22Rv1 (cell line): ENCODE data around the gene PNPLA6.

ENCODE experiments used
- H3K27ac ChIP-seq: fragments of 450-650 bp; 2 replicates; pipeline ENCODE4 v1.5.1; 2017
- CTCF ChIP-seq: fragments of 450-650 bp; IDR thresholded peaks from 2 replicates; pipeline ENCODE4 v1.5.1; 2017; ENCODE audit warnings: mild to moderate bottlenecking
- ZFX ChIP-seq: fragments of 450-650 bp; IDR thresholded peaks from 2 replicates; pipeline ENCODE4 v1.6.1; 2017; ENCODE audit warnings: antibody characterized with exemption, borderline replicate concordance

The PNPLA6 gene

DNA sequence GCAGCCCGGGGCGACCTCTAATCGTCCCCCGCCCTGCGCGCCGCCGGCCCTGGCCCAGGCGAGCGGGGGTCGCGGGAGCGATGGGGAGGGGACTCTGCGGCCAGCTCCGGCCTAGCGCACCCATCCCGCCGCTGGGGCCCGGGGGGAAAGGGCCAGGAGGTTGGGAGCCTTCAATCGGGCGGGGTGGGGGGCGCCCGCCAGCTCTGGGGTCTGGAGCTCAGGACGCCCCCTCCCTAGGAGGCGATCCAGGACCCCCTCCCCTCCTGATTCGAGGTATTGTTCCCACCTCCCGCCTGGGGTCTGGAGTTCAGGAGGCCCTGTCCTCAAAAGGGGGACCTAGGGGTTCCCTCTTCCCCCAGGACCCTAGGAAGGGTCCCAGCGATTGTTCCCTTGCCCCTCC lies 19.2 kb upstream of the PNPLA6 start:
- no peak for TF ChIP-seq ZFX
- no peak for TF ChIP-seq CTCF
- peak overlapping the region; percentile 56 for H3K27ac ChIP-seq

- H3K27ac ChIP-seq, result peak overlapping the region; percentile 56; the same call in 1 of the 2 replicates
Observed at GRCh38 chr19:7516878-7517277, 18.6 kb upstream of the PNPLA6 start.

DNA sequence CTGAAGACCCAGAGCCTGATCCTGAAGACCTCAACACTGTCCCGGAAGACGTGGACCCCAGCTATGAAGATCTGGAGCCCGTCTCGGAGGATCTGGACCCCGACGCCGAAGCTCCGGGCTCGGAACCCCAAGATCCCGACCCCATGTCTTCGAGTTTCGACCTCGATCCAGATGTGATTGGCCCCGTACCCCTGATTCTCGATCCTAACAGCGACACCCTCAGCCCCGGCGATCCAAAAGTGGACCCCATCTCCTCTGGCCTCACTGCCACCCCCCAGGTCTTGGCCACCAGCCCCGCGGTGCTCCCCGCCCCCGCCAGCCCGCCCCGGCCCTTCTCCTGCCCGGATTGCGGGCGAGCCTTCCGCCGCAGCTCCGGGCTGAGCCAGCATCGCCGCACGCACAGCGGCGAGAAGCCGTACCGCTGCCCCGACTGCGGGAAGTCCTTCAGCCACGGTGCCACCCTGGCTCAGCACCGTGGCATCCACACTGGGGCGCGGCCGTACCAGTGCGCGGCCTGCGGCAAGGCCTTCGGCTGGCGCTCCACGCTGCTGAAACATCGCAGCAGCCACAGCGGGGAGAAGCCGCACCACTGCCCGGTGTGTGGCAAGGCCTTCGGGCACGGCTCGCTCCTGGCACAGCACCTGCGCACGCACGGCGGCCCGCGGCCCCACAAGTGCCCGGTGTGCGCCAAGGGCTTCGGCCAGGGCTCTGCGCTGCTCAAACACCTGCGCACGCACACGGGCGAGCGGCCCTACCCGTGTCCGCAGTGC lies 16.0 kb upstream of the PNPLA6 start:
- H3K27ac ChIP-seq, result no peak overlapping the region
- no peak for TF ChIP-seq ZFX
- no peak for TF ChIP-seq CTCF

More at GRCh38 chr19:7516878-7517277, 18.6 kb upstream of the PNPLA6 start:
- no peak for TF ChIP-seq ZFX
- TF ChIP-seq CTCF, result no peak

DNA sequence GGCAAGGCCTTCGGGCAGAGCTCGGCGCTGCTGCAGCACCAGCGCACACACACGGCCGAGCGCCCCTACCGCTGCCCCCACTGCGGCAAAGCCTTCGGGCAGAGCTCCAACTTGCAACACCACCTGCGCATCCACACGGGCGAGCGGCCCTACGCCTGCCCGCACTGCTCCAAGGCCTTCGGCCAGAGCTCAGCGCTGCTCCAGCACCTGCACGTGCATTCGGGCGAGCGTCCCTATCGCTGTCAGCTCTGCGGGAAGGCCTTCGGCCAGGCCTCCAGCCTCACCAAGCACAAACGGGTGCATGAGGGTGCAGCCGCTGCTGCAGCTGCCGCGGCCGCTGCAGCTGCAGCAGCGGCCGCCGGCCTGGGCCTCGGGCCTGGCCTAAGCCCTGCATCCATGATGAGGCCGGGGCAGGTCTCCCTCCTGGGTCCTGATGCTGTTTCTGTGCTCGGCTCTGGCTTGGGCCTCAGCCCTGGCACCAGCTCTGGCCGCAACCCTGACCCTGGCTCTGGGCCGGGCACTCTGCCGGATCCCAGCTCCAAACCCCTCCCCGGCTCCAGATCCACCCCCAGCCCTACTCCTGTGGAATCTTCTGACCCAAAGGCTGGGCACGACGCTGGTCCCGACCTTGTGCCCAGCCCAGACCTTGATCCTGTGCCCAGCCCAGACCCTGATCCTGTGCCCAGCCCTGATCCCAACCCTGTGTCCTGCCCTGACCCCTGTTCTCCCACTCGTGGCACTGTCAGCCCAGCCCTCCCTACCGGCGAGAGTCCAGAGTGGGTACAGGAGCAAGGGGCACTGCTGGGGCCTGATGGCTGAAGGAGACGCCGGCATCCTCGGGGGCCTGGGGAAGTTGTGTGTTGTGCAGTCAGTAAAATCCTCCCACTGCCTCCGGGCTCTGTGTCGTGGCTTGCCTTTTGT lies 15.1 kb upstream of the PNPLA6 start:
- TF ChIP-seq CTCF, result no peak
- no peak for TF ChIP-seq ZFX
- H3K27ac ChIP-seq, result no peak overlapping the region

GRCh38 chr19:7521551-7522071 lies 13.9 kb upstream of the PNPLA6 start:
- H3K27ac ChIP-seq, result peak overlapping the region; percentile 64
- TF ChIP-seq ZFX (no peak), CTCF (no peak)

GRCh38 chr19:7522072-7522922 lies 13.2 kb upstream of the PNPLA6 start, which contains the start of gene MCOLN1:
TSS of gene MCOLN1 (plus strand) at chr19:7522624. CDS start at chr19:7522751, 127 bp downstream.
- no peak for TF ChIP-seq CTCF
- TF ChIP-seq ZFX, result no peak
- peak within 1 kb of the TSS; percentile 64 for H3K27ac ChIP-seq
